CD4-positive, alpha-beta T cell treated with Interleukin-12 subunit alpha and Interleukin-12 subunit beta, for 1 hour (primary cell): ENCODE measurements around the gene ADSS1.

Experiments
- DNase-seq: peaks from one replicate; pipeline ENCODE4 v3.0.0-alpha.2; 2020

The ADSS1 gene

GRCh38 chr14:104723651-104724406 lies at the start of gene ADSS1:
ADSS1 (plus strand) TSS chr14:104724229; CDS start chr14:104724271, 42 bp downstream.
- DNase-seq: peak; percentile 60

- no peak for DNase-seq
Measured at GRCh38 chr14:104675447-104675846, 48.6 kb upstream of the ADSS1 start.

GRCh38 chr14:104676130-104676693 lies 47.8 kb upstream of the ADSS1 start:
- DNase-seq: no peak

GRCh38 chr14:104676694-104677511 lies 47.1 kb upstream of the ADSS1 start:
- peak; percentile 30 for DNase-seq

- peak; percentile 63 for DNase-seq
Measured at GRCh38 chr14:104677512-104678332, 46.3 kb upstream of the ADSS1 start.

GRCh38 chr14:104678346-104678745 lies 45.7 kb upstream of the ADSS1 start:
- DNase-seq: no peak

- DNase-seq: no peak
Measured at GRCh38 chr14:104678901-104679705, 44.9 kb upstream of the ADSS1 start.

- no peak for DNase-seq
Measured at GRCh38 chr14:104680056-104680805, 43.8 kb upstream of the ADSS1 start.

- no peak for DNase-seq
Measured at GRCh38 chr14:104680806-104681688, 43.0 kb upstream of the ADSS1 start.

GRCh38 chr14:104681689-104682074 lies 42.3 kb upstream of the ADSS1 start:
- no peak for DNase-seq

- DNase-seq: no peak
Measured at GRCh38 chr14:104682107-104682593, 41.9 kb upstream of the ADSS1 start.

GRCh38 chr14:104683653-104684448 lies 40.2 kb upstream of the ADSS1 start:
- DNase-seq: no peak

- no peak for DNase-seq
Measured at GRCh38 chr14:104684449-104684821, 39.6 kb upstream of the ADSS1 start.

- no peak for DNase-seq
Measured at GRCh38 chr14:104685216-104685997, 38.6 kb upstream of the ADSS1 start.

- DNase-seq: no peak
Measured at GRCh38 chr14:104685998-104686610, 37.9 kb upstream of the ADSS1 start.

GRCh38 chr14:104686624-104687517 lies 37.2 kb upstream of the ADSS1 start:
- peak; percentile 23 for DNase-seq
